Testis (tissue), 2 donors: ENCODE data around the gene FGF3.

Experiments
- POLR2A ChIP-seq: fragments of 450-650 bp; IDR thresholded peaks from one replicate; pipeline ENCODE4 v1.6.1; 2017; ENCODE audit warnings: antibody characterized with exemption, mild to moderate bottlenecking, moderate library complexity
- TF ChIP-seq, protein P1 (sequence below), 3 experiments: fragments of 450-650 bp in 2 of 3; fragments of 200-600 bp in 1 of 3; sonication (generic) in 1 of 3; IDR thresholded peaks; one replicate each; pipeline ENCODE4 v1.5.1; 2016 to 2019; ENCODE audit warnings: antibody characterized with exemption in 3 of 3, mild to moderate bottlenecking in 2 of 3, moderate library complexity in 1 of 3

- TF ChIP-seq, protein P1, sequence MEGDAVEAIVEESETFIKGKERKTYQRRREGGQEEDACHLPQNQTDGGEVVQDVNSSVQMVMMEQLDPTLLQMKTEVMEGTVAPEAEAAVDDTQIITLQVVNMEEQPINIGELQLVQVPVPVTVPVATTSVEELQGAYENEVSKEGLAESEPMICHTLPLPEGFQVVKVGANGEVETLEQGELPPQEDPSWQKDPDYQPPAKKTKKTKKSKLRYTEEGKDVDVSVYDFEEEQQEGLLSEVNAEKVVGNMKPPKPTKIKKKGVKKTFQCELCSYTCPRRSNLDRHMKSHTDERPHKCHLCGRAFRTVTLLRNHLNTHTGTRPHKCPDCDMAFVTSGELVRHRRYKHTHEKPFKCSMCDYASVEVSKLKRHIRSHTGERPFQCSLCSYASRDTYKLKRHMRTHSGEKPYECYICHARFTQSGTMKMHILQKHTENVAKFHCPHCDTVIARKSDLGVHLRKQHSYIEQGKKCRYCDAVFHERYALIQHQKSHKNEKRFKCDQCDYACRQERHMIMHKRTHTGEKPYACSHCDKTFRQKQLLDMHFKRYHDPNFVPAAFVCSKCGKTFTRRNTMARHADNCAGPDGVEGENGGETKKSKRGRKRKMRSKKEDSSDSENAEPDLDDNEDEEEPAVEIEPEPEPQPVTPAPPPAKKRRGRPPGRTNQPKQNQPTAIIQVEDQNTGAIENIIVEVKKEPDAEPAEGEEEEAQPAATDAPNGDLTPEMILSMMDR (IDR thresholded peaks at IDR 0.05) = no peak
- TF ChIP-seq POLR2A = no peak
Observed at GRCh38 chr11:69810289-69811118, 8.7 kb downstream of the FGF3 start.
